ENCODE measurements around the gene PLIN5.
"Not testable (repeated sequence)": the region's sequence is repeated elsewhere in the genome, so short reads cannot be mapped to it uniquely, and the experiment has no call there.

The PLIN5 gene

GRCh38 chr19:4568886-4569285 is 33.9 kb upstream of the PLIN5 start:
- DNase-seq (ENCODE audit: insufficient read length, low spot score) (no peak), FAIRE-seq (no peak)

GRCh38 chr19:4567584-4568071 is 32.6 kb upstream of the PLIN5 start:
- FAIRE-seq (no peak), DNase-seq (ENCODE audit: insufficient read length, low spot score) (no peak)

DNA sequence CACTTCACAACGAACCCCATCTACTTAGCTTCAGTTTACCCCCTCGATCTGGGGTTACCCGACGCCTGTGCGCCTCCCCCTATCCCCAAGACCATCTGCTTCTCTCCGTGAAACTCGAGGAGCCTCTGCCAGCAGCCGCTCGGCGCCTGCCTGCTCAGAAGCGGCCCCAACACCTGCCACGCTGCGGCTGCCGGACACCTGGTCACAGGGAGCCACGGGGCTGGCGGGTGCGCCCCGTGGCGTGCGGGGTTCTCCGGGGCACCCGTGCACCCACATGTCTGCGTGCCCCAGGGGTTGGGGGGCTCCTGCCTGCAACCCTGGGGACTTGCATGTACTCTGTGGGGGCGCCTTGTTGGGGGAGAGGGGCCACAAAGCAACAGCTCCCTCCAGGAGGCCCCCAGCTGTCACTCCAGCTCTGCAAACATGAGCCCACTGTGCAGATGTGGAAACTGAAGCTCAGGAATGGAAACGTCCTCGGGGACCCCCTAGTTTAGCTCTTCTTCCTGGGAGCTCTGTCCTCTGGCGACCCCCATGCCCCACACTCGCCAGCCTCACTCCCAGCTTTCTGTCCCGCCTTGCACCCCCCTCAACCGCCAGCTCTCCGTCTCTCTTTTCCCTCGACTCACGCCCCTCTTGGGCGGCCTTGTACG is 31.5 kb upstream of the PLIN5 start:
- no peak for FAIRE-seq

DNA sequence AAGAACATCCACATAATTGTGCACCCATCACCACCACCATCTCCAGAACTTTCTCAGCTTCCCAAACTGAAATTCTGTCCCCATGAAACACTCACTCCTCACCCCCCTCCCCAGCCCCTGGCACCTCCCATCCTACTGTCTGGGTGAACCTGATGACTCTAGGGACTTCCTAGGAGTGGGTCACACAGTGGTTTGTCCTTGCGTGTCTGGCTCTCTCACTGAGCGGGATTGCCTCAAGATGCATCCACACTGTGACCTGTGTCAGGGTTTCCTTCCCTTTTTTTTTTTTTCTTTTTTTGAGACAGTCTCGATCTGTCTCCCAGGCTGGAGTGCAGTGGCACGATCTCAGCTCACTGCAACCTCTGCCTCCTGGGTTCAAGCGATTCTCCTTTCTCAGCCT is 28.5 kb upstream of the PLIN5 start:
- not testable (repeated sequence) for DNase-seq (ENCODE audit: insufficient read length, low spot score); FAIRE-seq

More for the DNA sequence above, 31.5 kb upstream of the PLIN5 start:
- DNase-seq (ENCODE audit: insufficient read length, low spot score): no peak

GRCh38 chr19:4562085-4562484 is 27.1 kb upstream of the PLIN5 start:
- not testable (repeated sequence) for FAIRE-seq; DNase-seq (ENCODE audit: insufficient read length, low spot score)

DNA sequence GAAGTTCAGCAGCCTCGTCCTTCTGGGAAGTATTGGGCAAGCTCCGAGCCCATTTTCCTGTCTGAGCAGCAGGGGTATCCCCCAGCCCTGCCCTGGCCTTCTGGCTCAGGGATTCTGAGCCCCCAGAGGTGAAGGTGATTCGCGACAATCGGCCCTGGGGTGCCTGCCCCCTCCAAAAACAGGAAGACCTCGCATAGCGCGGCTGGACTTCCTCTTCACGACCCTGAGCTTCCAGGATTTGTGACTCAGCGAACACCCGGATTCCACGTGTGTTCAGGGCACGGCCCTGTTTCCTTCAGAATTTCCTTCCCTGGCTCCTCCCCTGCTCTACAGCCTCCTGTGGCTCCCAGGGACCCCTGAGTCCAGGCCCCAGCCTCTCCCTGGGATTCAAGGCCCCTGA is 24.5 kb upstream of the PLIN5 start, which contains the start of gene SEMA6B:
Gene SEMA6B (minus strand): TSS at position 116 of the 400 bp plus-strand sequence. CDS start 1,227 bp downstream, outside the sequence.
- FAIRE-seq: no peak

GRCh38 chr19:4557971-4558941 is 23.2 kb upstream of the PLIN5 start:
- FAIRE-seq (no peak), DNase-seq (ENCODE audit: insufficient read length, low spot score) (no peak)

More for the DNA sequence above, 24.5 kb upstream of the PLIN5 start, which contains the start of gene SEMA6B:
- DNase-seq (ENCODE audit: insufficient read length, low spot score): no peak

DNA sequence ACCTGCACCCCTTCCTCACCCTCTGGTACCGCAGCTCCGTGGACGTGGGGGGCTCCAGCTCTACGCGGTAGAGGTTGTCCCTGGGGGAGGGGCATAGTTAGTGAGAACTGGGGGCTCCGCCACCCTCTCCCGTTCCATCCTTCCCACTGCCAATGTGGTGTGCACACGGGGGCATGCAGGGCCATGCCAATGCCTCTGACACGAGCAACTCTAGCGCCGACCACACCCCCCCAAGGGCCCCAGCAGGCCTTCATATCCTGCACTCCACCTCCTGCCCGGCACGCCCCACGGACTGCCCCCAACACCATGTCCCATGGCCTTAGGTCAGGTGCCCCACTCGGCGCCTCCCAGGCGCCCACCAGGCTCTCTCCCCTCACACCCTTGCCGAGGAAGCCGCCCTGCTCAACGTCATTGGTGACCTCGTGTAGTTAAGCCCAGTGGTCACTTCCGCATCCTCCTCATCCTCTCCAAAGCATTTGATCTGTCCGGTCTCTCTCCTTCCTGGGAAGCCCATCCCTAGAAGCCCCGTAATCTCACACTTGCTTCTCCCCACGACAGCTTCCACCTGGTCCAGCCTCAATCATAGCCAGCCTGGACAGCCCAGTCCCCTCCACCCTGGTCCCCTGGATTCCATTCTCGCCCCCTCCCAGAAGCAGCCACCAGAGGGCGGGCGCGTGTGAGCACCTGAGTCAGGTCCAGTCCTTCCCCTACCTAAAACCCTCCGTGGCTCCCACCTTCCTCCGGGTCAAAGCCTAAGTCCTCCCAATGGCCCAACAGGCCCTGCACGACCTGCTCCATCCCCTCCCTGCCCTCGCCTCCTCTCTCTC is 22.3 kb upstream of the PLIN5 start:
- DNase-seq (ENCODE audit: insufficient read length, low spot score) (no peak), FAIRE-seq (no peak)

DNA sequence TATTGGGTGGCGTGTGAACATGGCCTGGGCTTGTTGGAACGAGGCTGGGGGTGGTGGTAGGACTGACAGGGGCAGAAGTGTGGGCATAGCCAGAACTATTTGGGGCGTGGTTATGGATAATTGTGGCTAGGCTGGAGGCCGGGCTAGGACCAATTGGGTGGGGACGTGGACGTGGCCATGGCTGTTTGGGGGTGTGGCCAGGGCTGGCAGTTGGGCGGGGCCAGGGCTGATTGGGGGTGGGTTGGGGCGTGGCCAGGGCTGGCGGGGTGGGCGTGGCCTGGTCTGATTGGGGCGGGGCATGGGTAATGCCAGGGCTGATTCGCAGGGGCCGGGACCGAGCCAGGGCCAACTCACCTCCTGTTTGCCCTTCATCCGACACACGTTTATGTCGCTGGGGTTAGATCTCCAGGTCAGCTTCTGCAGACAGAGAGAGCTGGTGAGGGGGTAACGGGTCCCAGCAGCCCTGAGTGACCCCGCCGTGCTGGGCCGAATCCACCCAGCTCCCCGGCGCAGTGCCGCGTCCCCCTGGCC is 21.6 kb upstream of the PLIN5 start:
- no peak for DNase-seq (ENCODE audit: insufficient read length, low spot score)
- FAIRE-seq: no peak

GRCh38 chr19:4555657-4556561 is 20.9 kb upstream of the PLIN5 start:
- DNase-seq (ENCODE audit: insufficient read length, low spot score): no peak
- FAIRE-seq: no peak

- no peak for FAIRE-seq
- no peak for DNase-seq (ENCODE audit: insufficient read length, low spot score)
Observed at GRCh38 chr19:4554717-4555116, 19.7 kb upstream of the PLIN5 start.

- FAIRE-seq: no peak
- DNase-seq (ENCODE audit: insufficient read length, low spot score): no peak
Observed at GRCh38 chr19:4553775-4554174, 18.8 kb upstream of the PLIN5 start.

DNA sequence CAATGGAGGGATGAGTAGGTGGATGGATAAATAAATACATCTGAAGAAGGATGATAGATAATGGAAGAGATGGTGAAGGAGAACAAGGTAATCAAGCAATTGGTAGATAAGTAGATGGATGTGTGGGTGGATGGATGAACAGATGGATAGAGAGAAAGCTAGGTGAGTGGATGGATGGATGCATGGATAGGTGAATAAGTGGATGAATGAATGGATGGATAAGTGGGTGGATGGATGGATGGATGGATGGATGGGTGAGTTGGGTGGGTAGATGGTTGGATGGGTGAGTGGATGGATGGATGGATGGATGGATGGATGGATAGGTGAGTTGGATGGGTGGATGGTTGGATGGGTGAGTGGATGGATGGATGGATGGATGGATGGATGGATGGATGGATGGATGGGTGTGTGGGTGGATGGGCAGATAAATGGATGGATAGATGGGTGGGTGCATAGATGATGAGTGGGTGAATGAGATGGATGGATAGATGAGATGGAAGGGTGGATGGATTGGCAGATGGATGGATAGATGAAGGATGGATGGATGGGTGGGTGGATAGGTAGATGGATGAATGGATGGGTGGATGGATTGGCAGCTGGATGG is 18.2 kb upstream of the PLIN5 start:
- FAIRE-seq: no peak
- no peak for DNase-seq (ENCODE audit: insufficient read length, low spot score)

DNA sequence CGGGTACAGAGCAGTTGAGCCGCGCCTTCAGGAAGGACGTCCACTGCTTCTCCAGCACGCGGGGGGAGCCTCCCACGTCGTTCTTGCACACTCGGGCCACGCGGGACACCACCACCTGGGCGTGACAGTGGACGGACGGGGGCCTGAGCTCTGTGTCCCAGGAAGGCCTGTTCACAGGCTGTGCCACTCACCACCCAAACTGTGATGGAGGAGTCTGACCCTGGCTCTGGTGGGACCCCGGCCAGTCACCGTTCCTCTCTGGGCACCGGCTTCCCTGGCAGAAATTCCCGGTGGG is 17.4 kb upstream of the PLIN5 start:
- no peak for FAIRE-seq
- no peak for DNase-seq (ENCODE audit: insufficient read length, low spot score)

- DNase-seq (ENCODE audit: insufficient read length, low spot score): no peak
- no peak for FAIRE-seq
Observed at GRCh38 chr19:4550479-4551050, 15.5 kb upstream of the PLIN5 start.

- DNase-seq (ENCODE audit: insufficient read length, low spot score) (no peak), FAIRE-seq (no peak)
Observed at GRCh38 chr19:4550018-4550417, 15.0 kb upstream of the PLIN5 start.

DNA sequence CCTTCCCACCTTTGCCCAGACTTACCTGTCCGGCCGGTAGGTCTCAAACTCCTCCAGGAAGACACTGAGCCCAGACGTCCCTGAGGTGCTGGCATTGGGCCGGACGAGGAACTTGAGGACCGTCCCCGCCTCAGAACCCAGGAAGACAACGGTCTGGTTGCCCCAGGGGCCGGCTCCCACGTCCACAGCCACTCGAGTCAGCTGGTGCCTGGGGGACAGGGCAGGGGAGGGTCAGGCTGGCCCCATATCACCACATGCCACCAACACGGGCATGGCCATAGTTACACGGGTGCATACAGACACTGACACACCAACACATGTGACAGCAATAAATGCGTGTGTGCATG is 13.2 kb upstream of the PLIN5 start:
- FAIRE-seq (no peak), DNase-seq (ENCODE audit: insufficient read length, low spot score) (no peak)

DNA sequence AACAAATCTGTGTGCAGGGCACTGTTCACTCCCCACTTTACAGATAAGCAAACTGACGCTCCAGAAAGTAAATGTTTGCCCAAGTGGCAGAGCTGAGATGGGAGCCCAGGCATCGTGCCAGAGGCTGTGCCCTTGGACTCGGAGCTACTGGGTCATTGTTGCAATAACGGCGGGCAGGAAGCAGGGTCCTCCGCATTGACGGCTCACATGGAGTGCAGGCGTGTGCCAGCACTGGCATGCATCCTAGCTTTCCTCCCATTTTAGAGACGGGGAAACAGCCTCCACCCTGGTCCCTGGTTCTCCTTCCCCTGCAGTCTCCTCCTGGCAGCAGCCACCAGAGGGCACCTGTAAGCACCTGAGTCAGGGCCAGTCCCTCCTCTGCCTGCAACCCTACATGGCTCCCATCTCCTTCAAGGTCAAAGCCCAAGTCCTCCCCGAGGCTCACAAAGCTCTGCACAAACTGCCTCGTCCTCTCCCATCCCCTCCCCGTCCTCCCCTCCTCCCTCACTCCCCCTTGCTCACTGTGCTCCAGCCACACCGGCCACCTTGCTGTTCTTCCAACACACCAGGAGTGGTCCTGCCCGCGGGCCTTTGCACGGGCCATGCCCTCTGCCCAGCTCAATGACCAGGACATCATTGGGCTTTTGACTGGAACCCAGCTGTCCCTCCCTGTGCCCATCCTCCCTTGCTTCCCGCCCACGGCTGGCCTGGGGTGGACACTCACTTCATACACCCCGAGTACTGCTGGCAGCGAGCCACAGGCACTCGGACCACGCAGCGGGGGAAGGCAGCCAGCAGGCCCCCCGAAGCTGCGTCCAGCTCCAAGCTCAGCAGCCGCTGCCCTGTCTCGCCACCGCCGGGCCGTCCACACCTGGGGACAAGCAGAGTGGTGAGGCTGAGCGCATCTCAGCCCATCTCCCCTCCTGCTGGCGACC is 12.5 kb upstream of the PLIN5 start:
- DNase-seq (ENCODE audit: insufficient read length, low spot score) (no peak), FAIRE-seq (no peak)
